A673 (cell line): ENCODE data around the gene TMPRSS6. TPM values are rescaled to one million over a fixed set of nuclear protein-coding genes. Genes with fewer than 3 reads are reported as not detected.

ENCODE experiments used
- BruUV-seq: library from RNA; stranded (reverse); fragments of 400-500 nt; replicated peaks from 2 replicates; lab custom pipeline; 2021; lab: Mats Ljungman, UMichigan
- CTCF ChIA-PET: fragments of 300-600 bp; sonication (Branson Sonifier 250); formaldehyde crosslinking; loops from one replicate; lab custom pipeline; 2022; ENCODE audit warnings: antibody characterized with exemption; lab: Charles Lee
- POLR2A ChIA-PET: fragments of 300-600 bp; sonication (Branson Sonifier 250); formaldehyde crosslinking; loops from one replicate; lab custom pipeline; 2022; ENCODE audit warnings: antibody characterized with exemption; ENCODE audit not compliant: low non-redundant PET; lab: Charles Lee
- DNase-seq: peaks from one replicate; pipeline ENCODE4 v3.0.0-alpha.2; 2015; ENCODE audit warnings: low spot score
- H3K27ac ChIP-seq: fragments of 200-600 bp; sonication (generic); 2 replicates; pipeline ENCODE4 v1.5.1; 2016; ENCODE audit warnings: mixed run types, low read depth, mild to moderate bottlenecking, mixed read lengths, antibody characterized with exemption, low read length; ENCODE audit not compliant: poor library complexity, severe bottlenecking
- H3K27me3 ChIP-seq: fragments of 200-600 bp; sonication (generic); replicated peaks from 2 replicates; pipeline ENCODE4 v1.6.1; 2017; ENCODE audit warnings: mixed run types, low read depth, mild to moderate bottlenecking, mixed read lengths, antibody characterized with exemption, low read length; ENCODE audit not compliant: insufficient read depth, poor library complexity
- H3K36me3 ChIP-seq: fragments of 200-600 bp; sonication (generic); 2 replicates; pipeline ENCODE4 v1.6.1; 2016; ENCODE audit warnings: mixed run types, mild to moderate bottlenecking, mixed read lengths, antibody characterized with exemption, low read length; ENCODE audit not compliant: insufficient read depth, poor library complexity, severe bottlenecking
- H3K4me1 ChIP-seq: fragments of 200-600 bp; sonication (generic); 2 replicates; pipeline ENCODE4 v1.6.1; 2017; ENCODE audit warnings: mixed run types, mild to moderate bottlenecking, mixed read lengths, antibody characterized with exemption, low read length; ENCODE audit not compliant: insufficient read depth, poor library complexity, severe bottlenecking
- H3K4me3 ChIP-seq: fragments of 200-600 bp; sonication (generic); 2 replicates; pipeline ENCODE4 v1.5.1; 2016; ENCODE audit warnings: low read depth, mixed run types, mild to moderate bottlenecking, mixed read lengths, low read length; ENCODE audit not compliant: poor library complexity, severe bottlenecking
- H3K9me3 ChIP-seq: fragments of 200-600 bp; sonication (generic); 2 replicates; pipeline ENCODE4 v1.6.1; 2016; ENCODE audit warnings: mixed run types, low read depth, mild to moderate bottlenecking, mixed read lengths, antibody characterized with exemption, low read length; ENCODE audit not compliant: poor library complexity, severe bottlenecking
- EZH2 ChIP-seq: fragments of 200-600 bp; sonication (generic); IDR thresholded peaks from 2 replicates; pipeline ENCODE4 v1.6.1; 2017; ENCODE audit warnings: borderline replicate concordance, low read depth, mild to moderate bottlenecking, mixed read lengths, antibody characterized with exemption, low read length; ENCODE audit not compliant: poor library complexity, severe bottlenecking
- intact Hi-C: fragments of 100-400 bp; cut with micrococcal nuclease; formaldehyde crosslinking; loops from one replicate; pipeline ENCODE4 v1.10.0; 2022; ENCODE audit not compliant: unreplicated experiment
- total RNA-seq: library from RNA; stranded (reverse); gene quantifications from 2 replicates; pipeline ENCODE4 v1.2.3, GENCODE V29; 2021
- TF ChIP-seq, protein P1 (sequence below): fragments of 300-800, 200-600 bp; sonication (generic); conservative IDR thresholded peaks from 2 replicates; pipeline ENCODE4 v1.5.1; 2017; ENCODE audit warnings: low read depth, mild to moderate bottlenecking, antibody characterized with exemption, low read length, moderate library complexity, mixed read lengths

TMPRSS6 gene
- total RNA-seq, 1 experiment from 2014 or later: not detected

DNA sequence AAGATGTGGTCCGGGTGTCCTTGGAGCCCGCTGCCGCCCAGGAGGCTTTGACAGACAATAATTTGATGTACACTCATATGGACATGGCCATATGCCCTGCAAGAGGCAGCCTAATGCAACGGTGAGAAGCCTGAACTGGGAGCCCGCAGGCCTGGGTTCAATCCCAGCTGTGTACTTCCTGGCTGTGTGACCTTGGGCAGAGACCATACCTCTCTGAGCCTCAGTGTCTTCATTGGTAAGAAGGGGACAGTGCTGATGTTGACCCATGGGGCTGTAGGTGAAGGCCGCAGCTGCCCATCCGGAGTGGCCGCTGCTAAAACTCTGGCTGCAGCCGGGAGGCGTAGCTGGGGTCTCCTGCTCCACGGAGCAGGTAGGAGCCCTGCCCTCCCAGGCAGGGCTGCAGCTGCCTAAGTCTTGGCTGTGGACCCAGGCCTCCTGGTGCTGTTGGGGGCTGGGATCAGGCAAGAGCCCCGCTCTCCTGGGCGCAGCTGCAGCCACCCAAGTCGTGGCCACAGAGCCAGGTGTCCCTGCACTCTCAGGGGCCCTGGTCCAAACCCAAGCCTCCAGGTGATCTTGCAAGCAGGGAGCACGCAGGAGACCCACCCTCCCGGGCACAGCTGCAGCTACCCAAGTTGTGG lies 31.3 kb upstream of the TMPRSS6 start:
- POLR2A ChIA-PET: no interaction called here
- Histone ChIP-seq H3K36me3 (no peaks in the 10 kb centered on the region), H3K4me1 (no peaks in the 10 kb centered on the region), H3K27ac (no peak overlapping the region), H3K9me3 (no peaks in the 10 kb centered on the region), H3K4me3 (no peak overlapping the region), H3K27me3 (no peaks in the 10 kb centered on the region)
- no peak for DNase-seq
- TF ChIP-seq, protein P1, sequence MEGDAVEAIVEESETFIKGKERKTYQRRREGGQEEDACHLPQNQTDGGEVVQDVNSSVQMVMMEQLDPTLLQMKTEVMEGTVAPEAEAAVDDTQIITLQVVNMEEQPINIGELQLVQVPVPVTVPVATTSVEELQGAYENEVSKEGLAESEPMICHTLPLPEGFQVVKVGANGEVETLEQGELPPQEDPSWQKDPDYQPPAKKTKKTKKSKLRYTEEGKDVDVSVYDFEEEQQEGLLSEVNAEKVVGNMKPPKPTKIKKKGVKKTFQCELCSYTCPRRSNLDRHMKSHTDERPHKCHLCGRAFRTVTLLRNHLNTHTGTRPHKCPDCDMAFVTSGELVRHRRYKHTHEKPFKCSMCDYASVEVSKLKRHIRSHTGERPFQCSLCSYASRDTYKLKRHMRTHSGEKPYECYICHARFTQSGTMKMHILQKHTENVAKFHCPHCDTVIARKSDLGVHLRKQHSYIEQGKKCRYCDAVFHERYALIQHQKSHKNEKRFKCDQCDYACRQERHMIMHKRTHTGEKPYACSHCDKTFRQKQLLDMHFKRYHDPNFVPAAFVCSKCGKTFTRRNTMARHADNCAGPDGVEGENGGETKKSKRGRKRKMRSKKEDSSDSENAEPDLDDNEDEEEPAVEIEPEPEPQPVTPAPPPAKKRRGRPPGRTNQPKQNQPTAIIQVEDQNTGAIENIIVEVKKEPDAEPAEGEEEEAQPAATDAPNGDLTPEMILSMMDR: no peak
- no peak for TF ChIP-seq EZH2
- CTCF ChIA-PET: no interaction called here
- intact Hi-C loops: no loop called here
- BruUV-seq: no TSS peak

DNA sequence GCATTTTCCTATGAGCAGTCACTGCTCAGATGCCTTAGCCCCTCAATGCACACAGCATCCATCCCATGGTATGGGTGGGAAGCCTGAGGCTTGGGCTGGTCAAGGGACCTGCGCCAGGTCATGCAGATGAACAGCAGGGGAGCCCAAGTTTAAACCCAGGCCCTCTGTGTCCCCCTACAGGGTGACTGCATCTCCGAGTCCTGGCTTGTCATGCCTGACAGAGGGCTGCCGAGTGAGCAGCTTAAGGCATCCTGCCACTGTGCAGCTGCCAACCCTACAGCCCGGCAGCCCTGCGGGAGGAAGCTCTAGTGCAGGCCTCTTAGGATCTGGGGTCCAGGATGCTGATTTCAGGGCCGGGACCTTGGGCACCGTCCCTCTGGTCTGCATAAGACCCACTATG lies 30.2 kb upstream of the TMPRSS6 start:
- BruUV-seq: no TSS peak
- TF ChIP-seq, protein P1: no peak
- Histone ChIP-seq H3K4me1 (no peaks in the 10 kb centered on the region), H3K27me3 (no peaks in the 10 kb centered on the region), H3K9me3 (no peaks in the 10 kb centered on the region), H3K27ac (no peak overlapping the region), H3K36me3 (no peaks in the 10 kb centered on the region), H3K4me3 (no peak overlapping the region)
- POLR2A ChIA-PET: no interaction called here
- intact Hi-C loops: no loop called here
- no peak for DNase-seq
- CTCF ChIA-PET: no interaction called here

DNA sequence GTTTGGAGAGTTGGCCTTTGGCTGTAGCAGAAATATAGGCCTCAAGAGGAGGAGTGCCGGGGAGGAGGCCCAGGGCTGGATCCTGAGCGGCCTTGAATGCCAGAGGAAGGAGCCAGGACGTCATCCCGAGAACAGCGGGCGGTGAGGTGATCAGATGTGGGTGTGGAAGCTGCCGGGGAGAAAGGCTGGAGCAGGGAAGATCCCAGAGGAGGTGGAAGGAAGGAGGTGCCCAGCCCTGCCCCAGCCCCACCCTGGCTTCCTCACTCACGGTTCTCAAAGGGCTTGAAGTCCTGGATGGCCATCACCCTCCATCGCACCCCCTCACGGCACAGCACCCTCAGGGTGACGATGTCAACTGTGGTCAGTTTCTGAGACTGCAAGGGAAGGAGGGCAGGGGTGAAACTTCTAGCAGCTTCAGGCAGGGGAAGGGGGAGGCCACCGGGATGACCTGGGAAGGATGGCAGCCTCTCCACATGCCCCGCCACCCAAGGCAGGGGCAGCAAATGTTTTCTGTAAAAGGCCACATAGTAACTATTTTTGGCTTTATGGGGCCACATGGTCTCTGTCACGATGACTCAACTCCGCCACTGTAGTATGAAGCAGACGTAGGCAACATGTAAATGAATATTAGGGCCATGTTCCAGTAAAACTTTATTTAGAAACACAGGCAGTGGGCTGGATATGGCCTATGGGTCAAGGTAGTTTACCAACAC lies 29.5 kb upstream of the TMPRSS6 start:
- intact Hi-C loops: no loop called here
- CTCF ChIA-PET: no interaction called here

More for the DNA sequence above, 29.5 kb upstream of the TMPRSS6 start:
- no peaks in the 10 kb centered on the region for H3K9me3 ChIP-seq
- no peak overlapping the region for H3K27ac ChIP-seq
- H3K27me3 ChIP-seq: no peaks in the 10 kb centered on the region
- no peaks in the 10 kb centered on the region for H3K36me3 ChIP-seq
- DNase-seq: no peak
- no peaks in the 10 kb centered on the region for H3K4me1 ChIP-seq
- POLR2A ChIA-PET: no interaction called here
- BruUV-seq: no TSS peak
- no peak overlapping the region for H3K4me3 ChIP-seq
- TF ChIP-seq EZH2: no peak
- TF ChIP-seq, protein P1: no peak
